ENCODE measurements around the gene ATF3.

The ATF3 gene

GRCh38 chr1:212618466-212619210 is 10.1 kb downstream of the ATF3 start:
- peak; percentile 73 for DNase-seq (ENCODE audit: low read depth)
- TF ChIP-seq, protein P1, sequence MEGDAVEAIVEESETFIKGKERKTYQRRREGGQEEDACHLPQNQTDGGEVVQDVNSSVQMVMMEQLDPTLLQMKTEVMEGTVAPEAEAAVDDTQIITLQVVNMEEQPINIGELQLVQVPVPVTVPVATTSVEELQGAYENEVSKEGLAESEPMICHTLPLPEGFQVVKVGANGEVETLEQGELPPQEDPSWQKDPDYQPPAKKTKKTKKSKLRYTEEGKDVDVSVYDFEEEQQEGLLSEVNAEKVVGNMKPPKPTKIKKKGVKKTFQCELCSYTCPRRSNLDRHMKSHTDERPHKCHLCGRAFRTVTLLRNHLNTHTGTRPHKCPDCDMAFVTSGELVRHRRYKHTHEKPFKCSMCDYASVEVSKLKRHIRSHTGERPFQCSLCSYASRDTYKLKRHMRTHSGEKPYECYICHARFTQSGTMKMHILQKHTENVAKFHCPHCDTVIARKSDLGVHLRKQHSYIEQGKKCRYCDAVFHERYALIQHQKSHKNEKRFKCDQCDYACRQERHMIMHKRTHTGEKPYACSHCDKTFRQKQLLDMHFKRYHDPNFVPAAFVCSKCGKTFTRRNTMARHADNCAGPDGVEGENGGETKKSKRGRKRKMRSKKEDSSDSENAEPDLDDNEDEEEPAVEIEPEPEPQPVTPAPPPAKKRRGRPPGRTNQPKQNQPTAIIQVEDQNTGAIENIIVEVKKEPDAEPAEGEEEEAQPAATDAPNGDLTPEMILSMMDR (conservative IDR thresholded peaks at IDR 0.05; ENCODE audit: control insufficient read depth, insufficient read depth, low read depth, low read length): no peak
- no peak overlapping the region for H3K4me3 ChIP-seq (ENCODE audit: control insufficient read depth, low read depth, low read length)

- no peak overlapping the region for H3K4me3 ChIP-seq (ENCODE audit: control insufficient read depth, low read depth, low read length)
- DNase-seq (ENCODE audit: low read depth): no peak
- TF ChIP-seq, protein P1 (conservative IDR thresholded peaks at IDR 0.05; ENCODE audit: control insufficient read depth, insufficient read depth, low read depth, low read length): no peak
Observed at GRCh38 chr1:212620293-212620692, 11.7 kb downstream of the ATF3 start.

DNA sequence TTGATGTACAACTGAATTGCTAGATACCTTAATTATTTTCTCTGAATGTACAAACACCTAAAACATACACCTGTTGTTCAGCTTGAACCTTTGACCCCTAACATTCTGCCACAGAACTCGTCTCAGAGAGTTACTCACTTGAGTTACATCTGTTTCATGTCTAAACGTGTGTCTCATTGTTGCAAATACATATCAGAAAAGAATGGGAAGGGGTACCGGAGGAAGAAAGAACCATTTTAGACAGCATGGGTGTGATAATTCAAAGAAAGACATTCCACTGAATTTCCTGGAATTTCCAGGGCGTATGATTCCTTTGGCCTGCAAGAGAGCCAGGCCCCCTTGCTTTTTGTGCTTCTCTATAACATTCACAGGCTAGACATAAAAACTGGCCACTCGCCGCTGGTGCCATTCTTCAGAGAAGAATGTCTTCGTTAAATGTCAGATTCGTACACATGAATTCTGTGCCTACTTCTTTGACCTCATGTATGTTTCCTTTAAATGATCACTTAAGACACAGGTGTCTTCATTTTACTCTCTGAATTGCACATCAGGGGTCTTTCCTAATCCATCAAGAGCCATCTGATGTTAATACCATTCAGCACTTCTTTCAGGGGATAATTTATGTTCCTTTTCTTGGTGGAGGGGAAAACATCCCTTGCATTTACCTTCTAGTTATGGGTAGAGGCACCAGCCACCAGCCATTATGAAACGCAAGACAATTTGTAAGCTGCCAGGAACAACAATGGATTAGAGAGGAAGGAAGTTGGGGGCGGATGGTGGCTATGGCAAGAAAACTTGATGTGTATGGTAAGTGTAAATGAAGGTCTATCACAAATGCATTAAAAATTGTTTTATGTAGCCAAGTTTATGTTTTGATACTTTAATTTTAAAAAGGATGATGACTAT is 12.7 kb downstream of the ATF3 start:
- no peak overlapping the region for H3K4me3 ChIP-seq (ENCODE audit: control insufficient read depth, low read depth, low read length)
- no peak for DNase-seq (ENCODE audit: low read depth)
- TF ChIP-seq, protein P1 (conservative IDR thresholded peaks at IDR 0.05; ENCODE audit: control insufficient read depth, insufficient read depth, low read depth, low read length): no peak

GRCh38 chr1:212621949-212622305 is 13.4 kb downstream of the ATF3 start:
- H3K4me3 ChIP-seq (ENCODE audit: control insufficient read depth, low read depth, low read length): no peak overlapping the region
- no peak for DNase-seq (ENCODE audit: low read depth)
- TF ChIP-seq, protein P1 (conservative IDR thresholded peaks at IDR 0.05; ENCODE audit: control insufficient read depth, insufficient read depth, low read depth, low read length): no peak

DNA sequence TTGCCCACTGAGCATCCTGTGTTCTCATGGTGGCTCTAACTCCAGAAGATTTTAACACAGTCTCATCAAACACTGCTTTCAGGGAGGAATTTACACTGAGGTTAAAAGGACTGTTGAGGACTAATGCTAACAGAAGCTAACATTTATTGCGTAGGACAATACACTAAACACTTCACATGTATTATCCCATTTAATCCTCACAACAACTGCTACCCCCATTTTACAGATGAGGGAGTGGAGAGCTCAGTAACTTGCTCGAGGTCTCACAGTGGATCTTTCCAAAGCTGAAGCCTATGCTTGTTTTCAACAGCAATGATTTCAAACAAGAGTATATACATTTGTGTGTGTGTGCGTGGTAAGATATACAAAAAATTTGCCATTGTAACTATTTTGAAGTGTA is 13.9 kb downstream of the ATF3 start:
- TF ChIP-seq, protein P1 (conservative IDR thresholded peaks at IDR 0.05; ENCODE audit: control insufficient read depth, insufficient read depth, low read depth, low read length): no peak
- H3K4me3 ChIP-seq (ENCODE audit: control insufficient read depth, low read depth, low read length): no peak overlapping the region
- no peak for DNase-seq (ENCODE audit: low read depth)

DNA sequence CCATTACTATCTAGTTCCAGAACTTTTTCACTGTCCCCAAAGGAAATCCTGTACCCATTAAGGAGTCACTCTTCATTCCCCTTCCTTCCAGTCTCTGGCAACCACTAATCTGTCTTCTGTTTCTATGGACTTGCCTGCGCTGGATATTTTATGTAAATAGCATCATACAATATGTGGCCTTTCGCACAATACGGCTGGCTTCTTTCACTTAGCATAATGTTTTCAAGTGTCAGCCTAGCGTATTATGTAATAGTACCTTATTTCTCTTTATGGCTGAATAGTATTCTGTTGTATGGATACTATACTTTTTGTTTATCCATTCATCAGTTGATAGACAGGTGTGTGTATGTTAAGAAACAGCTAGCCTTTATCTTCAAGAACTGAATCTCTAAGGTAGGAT is 14.3 kb downstream of the ATF3 start:
- TF ChIP-seq, protein P1 (conservative IDR thresholded peaks at IDR 0.05; ENCODE audit: control insufficient read depth, insufficient read depth, low read depth, low read length): no peak
- DNase-seq (ENCODE audit: low read depth): no peak
- H3K4me3 ChIP-seq (ENCODE audit: control insufficient read depth, low read depth, low read length): no peak overlapping the region
